Uterus (tissue), 2 donors: ENCODE results near the gene CNOT2.

ENCODE experiments used
- POLR2A ChIP-seq, 2 donors: fragments of 450-650 bp; IDR thresholded peaks; one replicate each; pipeline ENCODE4 v1.6.1; 2016; ENCODE audit warnings: antibody characterized with exemption in 2 of 2, mild to moderate bottlenecking in 1 of 2, moderate library complexity in 1 of 2
- TF ChIP-seq, protein P1 (sequence below), 4 experiments: fragments of 200-600 bp in 2 of 4; fragments of 450-650 bp in 2 of 4; sonication (generic) in 2 of 4; IDR thresholded peaks; one replicate each; pipeline ENCODE4 v1.5.1; 2016 to 2019; ENCODE audit warnings: antibody characterized with exemption in 4 of 4, mild to moderate bottlenecking in 2 of 4, moderate library complexity in 1 of 4

DNA sequence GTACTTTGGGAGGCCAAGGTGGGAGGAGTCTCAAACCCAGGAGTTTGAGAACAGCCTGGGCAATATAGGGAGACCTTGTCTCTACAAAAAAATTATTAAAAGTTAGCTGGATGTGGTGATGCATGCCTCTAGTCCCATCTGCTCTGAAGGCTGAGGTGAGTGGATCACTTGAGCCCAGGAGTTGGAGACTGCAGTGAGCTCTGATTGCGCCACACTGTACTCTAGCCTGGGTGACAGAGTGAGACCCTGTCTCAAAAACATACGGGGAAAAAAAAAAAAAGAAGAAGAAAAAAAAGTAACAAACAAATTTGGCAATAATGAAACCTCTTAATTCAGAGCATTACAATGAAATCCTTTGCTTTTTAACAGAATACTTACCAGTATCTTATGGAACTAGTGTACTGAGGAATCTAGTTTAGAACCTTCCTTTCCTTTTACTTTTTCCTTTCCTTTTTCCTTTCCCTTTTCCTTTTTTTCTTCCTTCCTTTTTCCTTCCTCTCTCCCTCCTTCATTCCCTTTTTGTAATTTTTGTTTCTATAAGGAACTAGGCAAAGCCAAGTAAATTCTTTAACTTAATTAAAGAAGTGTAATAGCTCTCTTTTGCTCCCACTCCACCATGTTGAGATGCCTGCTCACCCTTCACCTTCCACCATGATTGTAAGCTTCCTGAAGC lies 12.2 kb upstream of the CNOT2 start:
- TF ChIP-seq, protein P1, sequence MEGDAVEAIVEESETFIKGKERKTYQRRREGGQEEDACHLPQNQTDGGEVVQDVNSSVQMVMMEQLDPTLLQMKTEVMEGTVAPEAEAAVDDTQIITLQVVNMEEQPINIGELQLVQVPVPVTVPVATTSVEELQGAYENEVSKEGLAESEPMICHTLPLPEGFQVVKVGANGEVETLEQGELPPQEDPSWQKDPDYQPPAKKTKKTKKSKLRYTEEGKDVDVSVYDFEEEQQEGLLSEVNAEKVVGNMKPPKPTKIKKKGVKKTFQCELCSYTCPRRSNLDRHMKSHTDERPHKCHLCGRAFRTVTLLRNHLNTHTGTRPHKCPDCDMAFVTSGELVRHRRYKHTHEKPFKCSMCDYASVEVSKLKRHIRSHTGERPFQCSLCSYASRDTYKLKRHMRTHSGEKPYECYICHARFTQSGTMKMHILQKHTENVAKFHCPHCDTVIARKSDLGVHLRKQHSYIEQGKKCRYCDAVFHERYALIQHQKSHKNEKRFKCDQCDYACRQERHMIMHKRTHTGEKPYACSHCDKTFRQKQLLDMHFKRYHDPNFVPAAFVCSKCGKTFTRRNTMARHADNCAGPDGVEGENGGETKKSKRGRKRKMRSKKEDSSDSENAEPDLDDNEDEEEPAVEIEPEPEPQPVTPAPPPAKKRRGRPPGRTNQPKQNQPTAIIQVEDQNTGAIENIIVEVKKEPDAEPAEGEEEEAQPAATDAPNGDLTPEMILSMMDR (IDR thresholded peaks at IDR 0.05) = no peak
- TF ChIP-seq POLR2A (IDR thresholded peaks at IDR 0.05) = no peak
